Activated B cell treated with CpG ODN at 0.5 μM for 24 hours (primary cell): ENCODE data around the gene KRTAP10-1. TPM values are rescaled to one million over a fixed set of nuclear protein-coding genes. Genes with fewer than 3 reads are reported as not detected.

Experiments used
- ATAC-seq: fragments of 200-7000 bp; cut with Tn5 transposase; one replicate; pipeline ENCODE4 v1.10.0; 2021; ENCODE audit warnings: low read depth, mild to moderate bottlenecking, moderate library complexity
- CTCF ChIA-PET: fragments of 350-600 bp; sonication (Branson Sonifier 250); formaldehyde crosslinking; loops from one replicate; lab custom pipeline; 2021; ENCODE audit warnings: antibody characterized with exemption; lab: Charles Lee
- POLR2A ChIA-PET: fragments of 350-600 bp; sonication (Branson Sonifier 250); formaldehyde crosslinking; loops from one replicate; lab custom pipeline; 2021; ENCODE audit warnings: antibody characterized with exemption; lab: Charles Lee
- DNase-seq: peaks from one replicate; pipeline ENCODE4 v3.0.0; 2022
- H3K27ac Mint-ChIP-seq: one replicate; pipeline ENCODE4 v1.8.0; 2020; ENCODE audit warnings: mixed read lengths
- H3K27me3 Mint-ChIP-seq: one replicate; pipeline ENCODE4 v1.8.0; 2021; ENCODE audit warnings: mixed read lengths
- H3K36me3 Mint-ChIP-seq: one replicate; pipeline ENCODE4 v1.8.0; 2021; ENCODE audit warnings: low read depth, mixed read lengths
- H3K4me1 Mint-ChIP-seq: one replicate; pipeline ENCODE4 v1.8.0; 2021; ENCODE audit warnings: mixed read lengths
- H3K4me3 Mint-ChIP-seq: one replicate; pipeline ENCODE4 v1.8.0; 2020; ENCODE audit warnings: mild to moderate bottlenecking, mixed read lengths
- H3K9me3 Mint-ChIP-seq: one replicate; pipeline ENCODE4 v1.8.0; 2020; ENCODE audit warnings: mixed read lengths
- CTCF ChIP-seq: fragments of 200-600 bp; IDR thresholded peaks from one replicate; pipeline ENCODE4 v1.8.0; 2022; ENCODE audit warnings: antibody characterized with exemption, mild to moderate bottlenecking
- intact Hi-C: fragments of 100-400 bp; cut with micrococcal nuclease; formaldehyde crosslinking; loops from one replicate; pipeline ENCODE4 v1.15.1; 2024
- total RNA-seq: library from RNA; stranded (reverse); gene quantifications from 2 replicates; pipeline ENCODE4 v1.2.3, GENCODE V29; 2022

KRTAP10-1 gene
- total RNA-seq, 1 donor from 2014 or later = not detected

GRCh38 chr21:44510508-44511218 lies 29.3 kb downstream of the KRTAP10-1 start:
- DNase-seq (peak; percentile 66), ATAC-seq (peak; percentile 72)
- no peaks in the 10 kb centered on the region for H3K36me3 Mint-ChIP-seq
- H3K9me3 Mint-ChIP-seq = no peaks in the 10 kb centered on the region
- H3K27ac Mint-ChIP-seq = no peak overlapping the region
- TF ChIP-seq CTCF = no peak
- H3K27me3 Mint-ChIP-seq = peaks cover 10% of the 10 kb centered on the region
- ChIA-PET POLR2A (no interaction called here), CTCF (interaction anchor here (0.5 to 2.2 kb wide), 13 partner anchors 9 to 439 kb away, joined by 3 to 32 read pairs (median 3); no protein-coding TSS in a partner anchor)
- no peak overlapping the region for H3K4me3 Mint-ChIP-seq
- peaks cover 2% of the 10 kb centered on the region for H3K4me1 Mint-ChIP-seq
- intact Hi-C loops = loop anchor here (1.0 to 10.0 kb wide), 4 partner anchors 283 to 620 kb away; partner anchors contain the start of genes PTTG1IP and SLX9

GRCh38 chr21:44510109-44510507 lies 29.9 kb downstream of the KRTAP10-1 start:
- ChIA-PET CTCF (interaction anchor here (0.8 to 2.2 kb wide), 8 partner anchors 8 to 440 kb away, joined by 3 to 32 read pairs (median 4); no protein-coding TSS in a partner anchor), POLR2A (no interaction called here)
- Mint-ChIP-seq H3K9me3 (no peaks in the 10 kb centered on the region), H3K4me3 (no peak overlapping the region), H3K27ac (no peak overlapping the region), H3K4me1 (peaks cover 3% of the 10 kb centered on the region), H3K36me3 (no peaks in the 10 kb centered on the region), H3K27me3 (peaks cover 10% of the 10 kb centered on the region)
- no peak for TF ChIP-seq CTCF
- ATAC-seq = no peak
- DNase-seq = no peak
- intact Hi-C loops = loop anchor here (1.0 to 10.0 kb wide), 4 partner anchors 283 to 621 kb away; partner anchors contain the start of genes PTTG1IP and SLX9

- ChIA-PET POLR2A (no interaction called here), CTCF (interaction anchor here (0.8 to 2.2 kb wide), 2 partner anchors 284 to 292 kb away, joined by 3 to 32 read pairs; no protein-coding TSS in a partner anchor)
- intact Hi-C loops = no loop called here
- Mint-ChIP-seq H3K36me3 (no peaks in the 10 kb centered on the region), H3K27me3 (peaks cover 10% of the 10 kb centered on the region), H3K4me1 (peaks cover 3% of the 10 kb centered on the region), H3K4me3 (no peak overlapping the region), H3K9me3 (no peaks in the 10 kb centered on the region), H3K27ac (no peak overlapping the region)
- ATAC-seq (no peak), DNase-seq (no peak)
- no peak for TF ChIP-seq CTCF
Measured at GRCh38 chr21:44509539-44509938, 30.5 kb downstream of the KRTAP10-1 start.

- intact Hi-C loops = no loop called here
- Mint-ChIP-seq H3K4me1 (peaks cover 7% of the 10 kb centered on the region), H3K9me3 (no peaks in the 10 kb centered on the region), H3K36me3 (no peaks in the 10 kb centered on the region), H3K27me3 (peaks cover 10% of the 10 kb centered on the region), H3K27ac (no peak overlapping the region), H3K4me3 (no peak overlapping the region)
- TF ChIP-seq CTCF = no peak
- DNase-seq (no peak), ATAC-seq (no peak)
- ChIA-PET POLR2A (no interaction called here), CTCF (interaction anchor here (1.8 to 2.2 kb wide), 2 partner anchors 284 to 285 kb away, joined by 3 to 32 read pairs; no protein-coding TSS in a partner anchor)
Measured at GRCh38 chr21:44508711-44509445, 31.1 kb downstream of the KRTAP10-1 start.

- no peak for ATAC-seq
- intact Hi-C loops = no loop called here
- peaks cover 7% of the 10 kb centered on the region for H3K4me1 Mint-ChIP-seq
- H3K27ac Mint-ChIP-seq = no peak overlapping the region
- ChIA-PET POLR2A (no interaction called here), CTCF (interaction anchor here (1.8 kb wide), 1 partner anchor 285 kb away, joined by 3 read pairs; no protein-coding TSS in a partner anchor)
- no peaks in the 10 kb centered on the region for H3K36me3 Mint-ChIP-seq
- H3K9me3 Mint-ChIP-seq = no peaks in the 10 kb centered on the region
- no peak for TF ChIP-seq CTCF
- no peak overlapping the region for H3K4me3 Mint-ChIP-seq
- no peak for DNase-seq
- H3K27me3 Mint-ChIP-seq = peaks cover 10% of the 10 kb centered on the region
Measured at GRCh38 chr21:44508426-44508710, 31.6 kb downstream of the KRTAP10-1 start.
